A549 (cell line): ENCODE results near the gene ADD3. TPM values are rescaled to one million over a fixed set of nuclear protein-coding genes. Genes with fewer than 3 reads are reported as not detected.
"Not testable (repeated sequence)": the region's sequence is repeated elsewhere in the genome, so short reads cannot be mapped to it uniquely, and the experiment has no call there.

Source experiments
- ATAC-seq, 2 experiments: fragments of 200-7000 bp in 1 of 2; fragments of >200 bp in 1 of 2; cut with Nextera tagmentation in 1 of 2; cut with Tn5 transposase in 1 of 2; 3 replicates each; pipeline versions ENCODE4 v1.8.0 to v1.9.1; 2018 to 2020; ENCODE audit warnings: mild to moderate bottlenecking in 1 of 2, moderate library complexity in 1 of 2
- CTCF ChIA-PET: fragments of 300-600 bp; sonication (Branson Sonifier 250); formaldehyde crosslinking; extraction: SDS; loops from one replicate; lab custom pipeline; 2021; ENCODE audit warnings: antibody characterized with exemption, inconsistent platforms; lab: Yijun Ruan, JAX
- POLR2A ChIA-PET: fragments of 350-600 bp; formaldehyde crosslinking; extraction: SDS; loops from one replicate; lab custom pipeline; 2021; ENCODE audit warnings: antibody characterized with exemption, inconsistent platforms; lab: Yijun Ruan, JAX
- DNase-seq, 2 experiments: peaks; one replicate each; pipeline versions ENCODE4 v3.0.0 to v3.0.0-alpha.2; 2011 to 2016; ENCODE audit warnings: low read depth in 1 of 2, low spot score in 1 of 2
- FAIRE-seq: peaks from 2 replicates; lab custom pipeline; 2011; peaks lifted over from hg19 to GRCh38; lab: Jason Lieb, UNC
- H3K27ac ChIP-seq, 2 experiments: fragments of >200 bp; sonication (Bioruptor Twin); formaldehyde crosslinking; 3 replicates each; pipeline ENCODE4 v1.5.1; 2016 to 2017
- H3K4me1 ChIP-seq: fragments of >200 bp; sonication (Bioruptor Twin); formaldehyde crosslinking; 3 replicates; pipeline ENCODE4 v1.6.1; 2016
- H3K4me2 ChIP-seq: fragments of >200 bp; sonication (Bioruptor Twin); formaldehyde crosslinking; 3 replicates; pipeline ENCODE4 v1.6.1; 2016
- H3K4me3 ChIP-seq: fragments of >200 bp; sonication (Bioruptor Twin); formaldehyde crosslinking; 3 replicates; pipeline ENCODE4 v1.5.1; 2016
- H3K9me3 ChIP-seq: fragments of >200 bp; sonication (Bioruptor Twin); formaldehyde crosslinking; 3 replicates; pipeline ENCODE4 v1.6.1; 2016
- BHLHE40 ChIP-seq: IDR thresholded peaks from 2 replicates; pipeline ENCODE4 v1.6.1; 2012; ENCODE audit warnings: low read depth, low read length, inconsistent platforms
- CEBPB ChIP-seq, 2 experiments: fragments of >200 bp in 1 of 2; sonication (Bioruptor Twin) in 1 of 2; formaldehyde crosslinking in 1 of 2; IDR thresholded peaks; 2 replicates each; pipeline ENCODE4 v1.6.1; 2012 to 2016
- CTCF ChIP-seq: fragments of >200 bp; sonication (Bioruptor Twin); formaldehyde crosslinking; IDR thresholded peaks from 3 replicates; pipeline ENCODE4 v1.5.1; 2016
- ELK1 ChIP-seq: fragments of 150-350 bp; IDR thresholded peaks from 2 replicates; pipeline ENCODE4 v1.6.1; 2014; ENCODE audit warnings: low read depth, mild to moderate bottlenecking, low read length
- EP300 ChIP-seq, 2 experiments: fragments of >200 bp; sonication (Bioruptor Twin); formaldehyde crosslinking; IDR thresholded peaks; 2 replicates in 1 of 2; 3 replicates in 1 of 2; pipeline ENCODE4 v1.6.1; 2016 to 2017
- FOSB ChIP-seq: fragments of 250-450 bp; sonication (Bioruptor Pico); IDR thresholded peaks from 2 replicates; pipeline ENCODE4 v1.5.0; 2020; ENCODE audit warnings: mild to moderate bottlenecking, moderate library complexity
- FOXS1 ChIP-seq: fragments of 250-450 bp; sonication (Bioruptor Pico); IDR thresholded peaks from 2 replicates; pipeline ENCODE4 v1.5.0; 2020; ENCODE audit warnings: mild to moderate bottlenecking, moderate library complexity
- HDAC2 ChIP-seq: fragments of 200-600 bp; sonication (generic); IDR thresholded peaks from 2 replicates; pipeline ENCODE4 v1.6.1; 2016
- HES2 ChIP-seq: fragments of >200 bp; sonication (Bioruptor Twin); formaldehyde crosslinking; IDR thresholded peaks from 2 replicates; pipeline ENCODE4 v1.6.1; 2016
- HOXA7 ChIP-seq: fragments of 250-450 bp; sonication (Bioruptor Pico); IDR thresholded peaks from 2 replicates; pipeline ENCODE4 v1.5.0; 2020; ENCODE audit warnings: mild to moderate bottlenecking, moderate library complexity
- MAX ChIP-seq: IDR thresholded peaks from 2 replicates; pipeline ENCODE4 v1.6.1; 2012
- MYC ChIP-seq: IDR thresholded peaks from 2 replicates; pipeline ENCODE4 v1.6.1; 2012; ENCODE audit warnings: mild to moderate bottlenecking, inconsistent platforms, low read length, improper control_type of control experiment, borderline replicate concordance
- NFE2L2 ChIP-seq: fragments of 150-350 bp; conservative IDR thresholded peaks from 2 replicates; pipeline ENCODE4 v1.6.1; 2014; ENCODE audit warnings: low read length
- RAD21 ChIP-seq, 2 experiments: fragments of >200 bp in 1 of 2; sonication (Bioruptor Twin) in 1 of 2; formaldehyde crosslinking in 1 of 2; IDR thresholded peaks in 1 of 2; conservative IDR thresholded peaks in 1 of 2; 2 replicates in 1 of 2; 3 replicates in 1 of 2; pipeline ENCODE4 v1.6.1; 2012 to 2018; ENCODE audit warnings: inconsistent platforms in 1 of 2
- RNF2 ChIP-seq: fragments of 200-600 bp; sonication (generic); IDR thresholded peaks from 2 replicates; pipeline ENCODE4 v1.6.1; 2016; ENCODE audit warnings: low read depth, mild to moderate bottlenecking, antibody characterized with exemption, moderate library complexity, borderline replicate concordance
- SMC3 ChIP-seq: fragments of >200 bp; sonication (Bioruptor Twin); formaldehyde crosslinking; IDR thresholded peaks from 3 replicates; pipeline ENCODE4 v1.6.1; 2018; ENCODE audit warnings: inconsistent platforms
- TFCP2L1 ChIP-seq: fragments of 250-450 bp; sonication (Bioruptor Pico); IDR thresholded peaks from 2 replicates; pipeline ENCODE4 v1.5.0; 2021; ENCODE audit warnings: mild to moderate bottlenecking
- WGBS: methylation state at CpG from one replicate; pipeline ENCODE4 v1.1.6; 2017; ENCODE audit errors: missing lambda C conversion rate; 5-methylcytosine and 5-hydroxymethylcytosine counted together
- polyA plus RNA-seq, 4 experiments: library from polyadenylated mRNA; depleted of rRNA in 3 of 4; stranded (reverse); fragments of >200 nt; fragmentation: RNase III in 1 of 4; extraction: RNeasy Plus Mini Kit Qiagen cat#74134 plus additional on column Dnase treatment in 1 of 4; gene quantifications; 2 replicates in 3 of 4; 3 replicates in 1 of 4; pipeline ENCODE4 v1.2.3, GENCODE V29; 2011 to 2017

ADD3 gene
- polyA plus RNA-seq, 2 of the 4 experiments (the other 2 are of a cell fraction), result 9.8 to 48.2 TPM

GRCh38 chr10:110129490-110129889 is 121.7 kb downstream of the ADD3 start:
- no peak overlapping the region for H3K27ac ChIP-seq
- TF ChIP-seq FOXS1 (CRISPR knock-in tag) (no peak), MAX (no peak), ELK1 (no peak), NFE2L2 (no peak), FOSB (CRISPR knock-in tag) (no peak), MYC (no peak), BHLHE40 (no peak), HOXA7 (CRISPR knock-in tag) (no peak), RAD21 (conservative IDR thresholded peaks at IDR 0.05 in 1 of 2, IDR thresholded peaks at IDR 0.05 in 1 of 2) (no peak)
- H3K4me3 ChIP-seq, result no peak overlapping the region
- H3K4me1 ChIP-seq, result no peaks in the 10 kb centered on the region
- ChIA-PET CTCF (interaction anchor here (4.9 kb wide), 1 partner anchor 150 kb away, joined by 24 read pairs; no protein-coding TSS in a partner anchor), POLR2A (no interaction called here)
- DNase-seq, result no peak
- H3K4me2 ChIP-seq, result no peak overlapping the region
- no peaks in the 10 kb centered on the region for H3K9me3 ChIP-seq
- ATAC-seq, result no peak
- no peak for FAIRE-seq

GRCh38 chr10:110134917-110135316 is 127.1 kb downstream of the ADD3 start:
- CTCF ChIA-PET, result interaction anchor here (1.1 to 1.8 kb wide), 2 partner anchors 86 to 148 kb away, joined by 3 to 5 read pairs; no protein-coding TSS in a partner anchor
- Histone ChIP-seq H3K4me2 (no peak overlapping the region), H3K4me1 (no peaks in the 10 kb centered on the region), H3K4me3 (no peak overlapping the region), H3K9me3 (no peaks in the 10 kb centered on the region), H3K27ac (no peak overlapping the region)
- ATAC-seq (no peak), DNase-seq (no peak), FAIRE-seq (no peak)
- POLR2A ChIA-PET, result no interaction called here
- TF ChIP-seq BHLHE40 (no peak), EP300 (IDR thresholded peaks at IDR 0.05) (no peak), HES2 (no peak), RNF2 (no peak), HDAC2 (no peak)
- 87% methylated on average over 3 of the region's 3 CpGs for WGBS

GRCh38 chr10:110135836-110136235 is 128.1 kb downstream of the ADD3 start:
- H3K4me2 ChIP-seq, H3K4me1 ChIP-seq, DNase-seq, H3K4me3 ChIP-seq, POLR2A ChIA-PET, H3K9me3 ChIP-seq, ATAC-seq, FAIRE-seq, H3K27ac ChIP-seq: not testable (repeated sequence)
- WGBS, result 74% methylated on average over 6 of the region's 6 CpGs
- CTCF ChIA-PET, result interaction anchor here (0.6 to 1.8 kb wide), 6 partner anchors 10 to 452 kb away, joined by 3 to 5 read pairs (median 3); no protein-coding TSS in a partner anchor

GRCh38 chr10:110137142-110137545 is 129.4 kb downstream of the ADD3 start:
- H3K27ac ChIP-seq, result no peak overlapping the region
- FAIRE-seq (peak; percentile 97), ATAC-seq (peak; percentile 88 to 89), DNase-seq (peak; percentile 50 to 77)
- H3K4me1 ChIP-seq, result no peaks in the 10 kb centered on the region
- whole genome bisulfite sequencing, result 2% methylated on average over 2 of the region's 2 CpGs
- CTCF ChIA-PET, result interaction anchor here (0.5 to 9.7 kb wide), 42 partner anchors 9 to 1125 kb away, joined by 3 to 98 read pairs (median 4); partner anchors contain the start of genes MXI1 and SMNDC1
- no peak overlapping the region for H3K4me2 ChIP-seq
- H3K9me3 ChIP-seq, result no peaks in the 10 kb centered on the region
- POLR2A ChIA-PET, result no interaction called here
- no peak for TF ChIP-seq TFCP2L1 (CRISPR knock-in tag)
- TF ChIP-seq CEBPB (IDR thresholded peaks at IDR 0.05), result peak; percentile 14 to 81; a peak in 2 of 4 replicates
- TF ChIP-seq RAD21 (conservative IDR thresholded peaks at IDR 0.05 in 1 of 2, IDR thresholded peaks at IDR 0.05 in 1 of 2), result peak; percentile 87 to 90
- peak; percentile 90 for TF ChIP-seq CTCF
- peak; percentile 83 for TF ChIP-seq SMC3
- H3K4me3 ChIP-seq, result no peak overlapping the region
